ENCODE results near the gene TSKS.

TSKS gene

GRCh38 chr19:49716154-49716553 lies 47.0 kb downstream of the TSKS start:
- no peak for DNase-seq (ENCODE audit: low read depth)

- no peak for DNase-seq (ENCODE audit: low read depth)
These were observed 49.8 kb downstream of the TSKS start for GRCh38 chr19:49713236-49713845.

- DNase-seq (ENCODE audit: low read depth), result peak; percentile 92
These were observed 50.7 kb downstream of the TSKS start for GRCh38 chr19:49712397-49712859.

DNA sequence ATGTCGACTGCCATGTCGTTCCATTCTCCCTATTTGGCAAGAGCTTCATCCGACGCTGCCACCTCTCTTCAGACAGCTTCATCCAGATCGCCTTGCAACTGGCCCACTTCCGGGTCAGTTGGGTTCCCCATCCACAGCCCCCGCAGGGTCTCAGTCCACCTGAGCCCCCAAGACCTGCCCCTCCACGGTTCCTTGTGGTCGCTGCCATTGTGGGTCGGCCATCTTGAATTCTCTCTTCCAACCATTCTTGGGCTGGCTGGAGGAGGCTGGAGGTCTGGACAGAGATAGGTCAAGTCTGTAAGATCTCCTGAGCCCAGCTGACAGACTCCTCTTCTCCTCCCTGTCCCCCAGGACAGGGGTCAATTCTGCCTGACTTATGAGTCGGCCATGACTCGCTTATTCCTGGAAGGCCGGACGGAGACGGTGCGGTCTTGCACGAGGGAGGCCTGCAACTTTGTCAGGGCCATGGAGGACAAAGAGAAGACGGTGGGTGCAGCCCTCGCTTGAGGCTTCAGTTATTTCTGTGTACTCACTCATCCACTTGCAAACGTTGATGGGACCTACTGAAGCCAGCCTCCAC lies 52.6 kb downstream of the TSKS start:
- DNase-seq (ENCODE audit: low read depth), result peak; percentile 73

- no peak for DNase-seq (ENCODE audit: low read depth)
These were observed 57.2 kb downstream of the TSKS start for GRCh38 chr19:49705919-49706318.

- DNase-seq (ENCODE audit: low read depth), result no peak
These were observed 58.0 kb downstream of the TSKS start for GRCh38 chr19:49704888-49705642.

- no peak for DNase-seq (ENCODE audit: low read depth)
These were observed 61.8 kb downstream of the TSKS start for GRCh38 chr19:49701271-49701786.

DNA sequence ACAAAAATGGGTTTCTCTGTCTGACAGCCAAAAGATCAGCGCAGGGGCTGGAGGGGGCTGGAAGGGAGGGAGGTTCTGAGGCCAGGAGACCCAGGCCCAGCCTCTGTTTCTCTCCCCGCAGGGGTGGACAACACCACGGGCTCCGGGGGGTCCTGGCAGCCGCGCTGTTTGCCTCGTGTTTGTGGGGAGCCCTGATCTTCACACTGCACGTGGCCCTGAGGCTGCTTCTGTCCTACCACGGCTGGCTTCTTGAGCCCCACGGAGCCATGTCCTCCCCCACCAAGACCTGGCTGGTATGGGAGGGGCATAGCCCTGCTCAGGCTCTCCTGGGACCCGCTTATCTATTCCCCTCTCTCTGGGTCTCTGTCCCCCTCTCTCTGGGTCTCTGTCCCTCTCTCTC lies 62.5 kb downstream of the TSKS start:
- no peak for DNase-seq (ENCODE audit: low read depth)

DNA sequence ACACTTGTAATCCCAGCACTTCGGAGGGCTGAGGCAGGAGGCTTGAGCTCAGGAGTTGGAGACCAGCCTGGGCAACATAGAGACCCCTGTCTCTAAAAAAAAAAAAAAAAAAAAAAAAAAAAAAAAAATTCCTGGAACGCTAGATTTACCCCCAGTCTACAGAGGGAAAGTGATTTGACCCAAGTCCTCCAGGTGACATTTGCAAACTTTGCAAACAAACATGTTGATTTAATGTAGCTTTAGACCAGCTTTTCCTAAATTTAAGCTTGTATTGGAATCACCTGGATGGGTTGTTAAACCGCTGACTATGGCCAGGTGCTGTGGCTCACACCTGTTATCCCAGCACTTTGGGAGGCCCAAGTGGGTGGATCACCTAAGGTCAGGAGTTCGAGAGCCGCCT lies 63.7 kb downstream of the TSKS start:
- DNase-seq (ENCODE audit: low read depth), result no peak

DNA sequence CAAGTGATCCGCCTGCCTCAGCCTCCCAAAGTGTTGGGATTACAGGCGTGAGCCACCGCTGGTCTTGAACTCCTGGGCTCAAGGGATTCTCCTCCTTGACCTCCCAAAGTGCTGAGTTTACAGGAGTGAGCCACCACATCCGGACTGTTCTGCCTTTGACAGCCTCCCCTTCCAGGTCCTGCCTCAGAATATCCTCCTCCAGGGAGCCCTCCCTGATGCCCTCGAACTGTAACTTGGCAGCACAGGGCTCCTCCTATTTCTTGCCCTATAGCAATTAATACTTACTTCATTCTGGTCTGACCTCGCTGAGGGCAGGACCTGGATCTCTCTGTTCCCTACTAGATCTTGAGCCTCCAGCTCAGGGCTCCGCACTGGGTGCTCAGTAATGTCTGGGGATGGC lies 66.2 kb downstream of the TSKS start:
- no peak for DNase-seq (ENCODE audit: low read depth)

- DNase-seq (ENCODE audit: low read depth), result no peak
These were observed 67.0 kb downstream of the TSKS start for GRCh38 chr19:49696115-49696514.

GRCh38 chr19:49692147-49692506 lies 71.0 kb downstream of the TSKS start:
- DNase-seq (ENCODE audit: low read depth), result no peak

DNA sequence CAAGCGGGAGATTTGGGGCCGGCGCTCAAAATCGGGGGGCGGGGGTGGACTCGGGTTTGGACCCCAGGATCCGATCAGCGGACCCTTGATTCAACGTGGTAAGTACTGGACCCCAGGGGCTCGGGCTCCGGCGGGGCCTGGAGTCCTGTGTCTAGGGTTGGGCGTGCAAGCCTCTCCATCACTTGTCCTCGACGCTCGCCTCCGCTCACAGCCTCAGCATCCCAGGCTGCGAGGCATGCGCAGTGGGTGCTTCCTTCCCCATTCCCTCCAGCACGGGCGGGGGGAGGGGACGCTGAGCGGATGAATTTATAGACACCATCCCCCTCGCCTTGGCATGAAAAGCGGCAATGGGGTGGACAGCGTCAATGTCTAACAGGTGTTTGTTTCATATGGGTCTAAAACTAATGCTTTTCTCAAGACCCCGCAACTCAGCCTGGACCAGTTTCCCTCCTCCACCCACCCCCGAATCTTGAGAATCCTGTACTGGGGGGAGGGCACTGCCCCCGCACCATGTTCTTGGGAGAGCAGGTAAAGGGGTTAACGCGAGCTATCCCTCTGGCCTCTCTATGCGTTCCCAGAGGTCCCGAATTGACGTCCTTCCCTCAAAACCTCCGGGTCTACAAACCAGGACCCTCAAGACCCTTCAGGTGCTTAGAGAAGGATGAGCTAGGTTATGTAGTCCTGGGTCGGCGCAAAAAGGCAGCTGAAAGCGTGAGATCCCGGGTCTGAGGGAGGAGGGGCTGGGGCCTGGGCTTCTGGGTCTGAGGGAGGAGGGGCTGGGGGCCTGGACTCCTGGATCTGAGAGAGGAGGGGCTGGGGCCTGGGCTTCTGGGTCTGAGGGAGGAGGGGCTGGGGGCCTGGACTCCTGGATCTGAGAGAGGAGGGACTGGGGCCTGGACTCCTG lies 71.6 kb downstream of the TSKS start:
- peak; percentile 77 for DNase-seq (ENCODE audit: low read depth)

GRCh38 chr19:49690656-49691242 lies 72.4 kb downstream of the TSKS start, which contains the start of gene CPT1C:
TSS of gene CPT1C (plus strand) at chr19:49691116. CDS start at chr19:49692253, 1,137 bp downstream.
- peak; percentile 65 for DNase-seq (ENCODE audit: low read depth)

- DNase-seq (ENCODE audit: low read depth), result no peak
These were observed 72.9 kb downstream of the TSKS start for GRCh38 chr19:49690079-49690655.
